Esophagus squamous epithelium (tissue), 4 donors: ENCODE results near the gene PPP1R7.

ENCODE experiments used
- POLR2A ChIP-seq, 4 donors: fragments of 450-650 bp; IDR thresholded peaks; one replicate each; pipeline ENCODE4 v1.6.1; 2017; ENCODE audit warnings: antibody characterized with exemption in 4 of 4, mild to moderate bottlenecking in 4 of 4, moderate library complexity in 3 of 4
- TF ChIP-seq, protein P1 (sequence below), 6 experiments: fragments of 450-650 bp in 4 of 6; fragments of 200-600 bp in 2 of 6; sonication (generic) in 2 of 6; IDR thresholded peaks; one replicate each; pipeline ENCODE4 v1.5.1; 2016 to 2019; ENCODE audit warnings: antibody characterized with exemption in 6 of 6, mild to moderate bottlenecking in 4 of 6, moderate library complexity in 4 of 6

DNA sequence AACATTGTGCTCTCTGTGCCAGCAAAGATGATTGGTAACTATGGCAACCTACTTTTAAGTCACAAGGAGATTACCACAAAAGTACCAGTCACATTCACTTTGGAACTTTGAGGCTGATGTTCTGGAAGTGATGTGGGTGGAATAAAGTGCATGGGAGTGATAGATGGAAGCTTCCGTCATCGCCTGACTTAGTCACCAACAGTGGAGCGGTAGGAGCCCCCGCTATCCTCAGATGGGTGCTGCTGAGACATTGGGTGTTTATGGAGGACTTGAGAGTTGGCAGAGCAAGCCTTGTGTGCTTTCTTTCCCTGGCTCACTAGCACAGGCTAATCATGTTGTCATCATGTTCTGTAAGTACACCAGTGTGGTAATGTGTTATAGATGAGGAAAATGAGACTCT is 4.6 kb downstream of the PPP1R7 start:
- no peak for TF ChIP-seq POLR2A (IDR thresholded peaks at IDR 0.05)
- TF ChIP-seq, protein P1, sequence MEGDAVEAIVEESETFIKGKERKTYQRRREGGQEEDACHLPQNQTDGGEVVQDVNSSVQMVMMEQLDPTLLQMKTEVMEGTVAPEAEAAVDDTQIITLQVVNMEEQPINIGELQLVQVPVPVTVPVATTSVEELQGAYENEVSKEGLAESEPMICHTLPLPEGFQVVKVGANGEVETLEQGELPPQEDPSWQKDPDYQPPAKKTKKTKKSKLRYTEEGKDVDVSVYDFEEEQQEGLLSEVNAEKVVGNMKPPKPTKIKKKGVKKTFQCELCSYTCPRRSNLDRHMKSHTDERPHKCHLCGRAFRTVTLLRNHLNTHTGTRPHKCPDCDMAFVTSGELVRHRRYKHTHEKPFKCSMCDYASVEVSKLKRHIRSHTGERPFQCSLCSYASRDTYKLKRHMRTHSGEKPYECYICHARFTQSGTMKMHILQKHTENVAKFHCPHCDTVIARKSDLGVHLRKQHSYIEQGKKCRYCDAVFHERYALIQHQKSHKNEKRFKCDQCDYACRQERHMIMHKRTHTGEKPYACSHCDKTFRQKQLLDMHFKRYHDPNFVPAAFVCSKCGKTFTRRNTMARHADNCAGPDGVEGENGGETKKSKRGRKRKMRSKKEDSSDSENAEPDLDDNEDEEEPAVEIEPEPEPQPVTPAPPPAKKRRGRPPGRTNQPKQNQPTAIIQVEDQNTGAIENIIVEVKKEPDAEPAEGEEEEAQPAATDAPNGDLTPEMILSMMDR (IDR thresholded peaks at IDR 0.05), result no peak
